MCF 10A (cell line): Measurements from ENCODE around the gene MFF. TPM values are rescaled to one million over a fixed set of nuclear protein-coding genes. Genes with fewer than 3 reads are reported as not detected.

Experiments used
- BruUV-seq: library from RNA; stranded (reverse); fragments of 400-500 nt; replicated peaks from 2 replicates; lab custom pipeline; 2021; lab: Mats Ljungman, UMichigan
- CTCF ChIA-PET: fragments of 300-600 bp; sonication (Branson Sonifier 250); formaldehyde crosslinking; extraction: SDS; loops from one replicate; lab custom pipeline; 2021; ENCODE audit warnings: antibody characterized with exemption, inconsistent platforms; lab: Yijun Ruan, JAX
- POLR2A ChIA-PET: fragments of 300-600, 350-650 bp; sonication (Branson Sonifier 250); formaldehyde crosslinking; extraction: SDS; loops from one replicate; lab custom pipeline; 2020; ENCODE audit warnings: antibody characterized with exemption, inconsistent platforms; lab: Yijun Ruan, JAX
- DNase-seq: peaks from one replicate; pipeline ENCODE4 v3.0.0-alpha.2; 2018; ENCODE audit not compliant: unreplicated experiment
- H3K27ac Mint-ChIP-seq: one replicate; pipeline ENCODE4 v1.8.0; 2022; ENCODE audit warnings: mild to moderate bottlenecking, low read depth, mixed read lengths; ENCODE audit not compliant: unreplicated experiment
- H3K27me3 Mint-ChIP-seq: one replicate; pipeline ENCODE4 v1.8.0; 2022; ENCODE audit warnings: mixed read lengths; ENCODE audit not compliant: insufficient read depth, unreplicated experiment
- H3K36me3 Mint-ChIP-seq: one replicate; pipeline ENCODE4 v1.8.0; 2022; ENCODE audit warnings: mild to moderate bottlenecking, moderate library complexity, mixed read lengths; ENCODE audit not compliant: insufficient read depth, unreplicated experiment
- H3K4me1 Mint-ChIP-seq: one replicate; pipeline ENCODE4 v1.8.0; 2022; ENCODE audit warnings: mixed read lengths; ENCODE audit not compliant: insufficient read depth, unreplicated experiment
- H3K4me3 Mint-ChIP-seq: one replicate; pipeline ENCODE4 v1.8.0; 2022; ENCODE audit warnings: mild to moderate bottlenecking, moderate library complexity, mixed read lengths; ENCODE audit not compliant: unreplicated experiment
- H3K9me3 Mint-ChIP-seq: one replicate; pipeline ENCODE4 v1.8.0; 2022; ENCODE audit warnings: mixed read lengths; ENCODE audit not compliant: unreplicated experiment
- intact Hi-C: fragments of 100-400 bp; cut with micrococcal nuclease; formaldehyde crosslinking; loops from 2 replicates; pipeline ENCODE4 v1.14.1; 2022
- total RNA-seq: library from RNA; stranded (reverse); gene quantifications from 2 replicates; pipeline ENCODE4 v1.2.3, GENCODE V29; 2022
- TF ChIP-seq, protein P1 (sequence below): fragments of 200-600 bp; IDR thresholded peaks from one replicate; pipeline ENCODE4 v1.8.0; 2022; ENCODE audit warnings: antibody characterized with exemption, mild to moderate bottlenecking; ENCODE audit not compliant: unreplicated experiment

Gene MFF
- total RNA-seq, 1 experiment from 2014 or later, result 81.2 TPM

DNA sequence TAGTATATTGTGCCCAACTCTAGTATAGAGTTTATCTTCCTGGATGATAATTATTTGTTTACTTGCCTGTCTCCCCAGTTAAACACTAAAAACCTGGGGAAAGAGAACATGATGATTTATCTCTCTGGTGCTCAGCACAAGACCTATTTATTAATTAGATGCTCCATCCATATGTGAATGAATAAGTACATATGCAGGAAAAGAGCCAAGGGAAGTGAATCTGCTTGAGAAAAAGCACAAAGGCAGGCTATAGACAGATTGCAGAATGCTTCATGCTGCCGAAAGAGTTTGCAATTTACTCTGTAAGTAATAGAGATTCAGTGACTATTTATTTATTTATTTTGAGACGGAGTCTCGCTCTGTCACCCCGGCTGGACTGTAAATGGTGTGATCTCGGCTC is 37.3 kb upstream of the MFF start:
- ChIA-PET CTCF (interaction anchor here (0.6 kb wide), 1 partner anchor 10 kb away, joined by 3 read pairs; no protein-coding TSS in a partner anchor), POLR2A (interaction anchor here (1.1 kb wide), 1 partner anchor 22 kb away, joined by 4 read pairs; no protein-coding TSS in a partner anchor)
- intact Hi-C loops, result no loop called here
- Mint-ChIP-seq H3K4me1 (no peaks in the 10 kb centered on the region), H3K36me3 (no peaks in the 10 kb centered on the region), H3K27ac (no peak overlapping the region), H3K4me3 (no peak overlapping the region), H3K27me3 (no peaks in the 10 kb centered on the region), H3K9me3 (no peaks in the 10 kb centered on the region)
- TF ChIP-seq, protein P1, sequence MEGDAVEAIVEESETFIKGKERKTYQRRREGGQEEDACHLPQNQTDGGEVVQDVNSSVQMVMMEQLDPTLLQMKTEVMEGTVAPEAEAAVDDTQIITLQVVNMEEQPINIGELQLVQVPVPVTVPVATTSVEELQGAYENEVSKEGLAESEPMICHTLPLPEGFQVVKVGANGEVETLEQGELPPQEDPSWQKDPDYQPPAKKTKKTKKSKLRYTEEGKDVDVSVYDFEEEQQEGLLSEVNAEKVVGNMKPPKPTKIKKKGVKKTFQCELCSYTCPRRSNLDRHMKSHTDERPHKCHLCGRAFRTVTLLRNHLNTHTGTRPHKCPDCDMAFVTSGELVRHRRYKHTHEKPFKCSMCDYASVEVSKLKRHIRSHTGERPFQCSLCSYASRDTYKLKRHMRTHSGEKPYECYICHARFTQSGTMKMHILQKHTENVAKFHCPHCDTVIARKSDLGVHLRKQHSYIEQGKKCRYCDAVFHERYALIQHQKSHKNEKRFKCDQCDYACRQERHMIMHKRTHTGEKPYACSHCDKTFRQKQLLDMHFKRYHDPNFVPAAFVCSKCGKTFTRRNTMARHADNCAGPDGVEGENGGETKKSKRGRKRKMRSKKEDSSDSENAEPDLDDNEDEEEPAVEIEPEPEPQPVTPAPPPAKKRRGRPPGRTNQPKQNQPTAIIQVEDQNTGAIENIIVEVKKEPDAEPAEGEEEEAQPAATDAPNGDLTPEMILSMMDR, result no peak
- no TSS peak for BruUV-seq
- no peak for DNase-seq

DNA sequence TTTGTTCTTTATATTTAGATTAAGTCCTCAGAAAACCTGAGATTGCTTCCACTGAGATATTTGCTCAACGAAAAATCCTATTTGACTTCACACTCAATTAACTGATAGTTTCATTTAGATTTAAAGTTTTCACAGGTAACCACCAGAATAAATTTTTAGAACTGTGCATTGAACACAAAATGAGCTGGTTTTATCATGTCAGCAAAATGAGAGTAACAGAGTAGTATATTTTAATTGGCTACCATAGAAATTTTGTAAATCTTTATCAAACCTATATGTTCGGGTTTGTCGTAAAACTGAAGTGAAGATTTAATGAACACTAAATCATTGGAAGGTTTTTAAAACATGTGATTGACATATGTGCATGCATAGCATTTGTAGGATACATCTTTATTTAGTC is 32.7 kb upstream of the MFF start:
- Mint-ChIP-seq H3K27ac (no peak overlapping the region), H3K4me1 (no peaks in the 10 kb centered on the region), H3K4me3 (no peak overlapping the region), H3K36me3 (no peaks in the 10 kb centered on the region), H3K27me3 (no peaks in the 10 kb centered on the region), H3K9me3 (no peaks in the 10 kb centered on the region)
- POLR2A ChIA-PET, result interaction anchor here (0.6 kb wide), 1 partner anchor 17 kb away, joined by 3 read pairs; no protein-coding TSS in a partner anchor
- TF ChIP-seq, protein P1, result no peak
- CTCF ChIA-PET, result interaction anchor here (0.7 to 1.0 kb wide), 2 partner anchors 10 to 16 kb away, joined by 3 read pairs; no protein-coding TSS in a partner anchor
- no peak for DNase-seq
- BruUV-seq, result no TSS peak
- intact Hi-C loops, result no loop called here

DNA sequence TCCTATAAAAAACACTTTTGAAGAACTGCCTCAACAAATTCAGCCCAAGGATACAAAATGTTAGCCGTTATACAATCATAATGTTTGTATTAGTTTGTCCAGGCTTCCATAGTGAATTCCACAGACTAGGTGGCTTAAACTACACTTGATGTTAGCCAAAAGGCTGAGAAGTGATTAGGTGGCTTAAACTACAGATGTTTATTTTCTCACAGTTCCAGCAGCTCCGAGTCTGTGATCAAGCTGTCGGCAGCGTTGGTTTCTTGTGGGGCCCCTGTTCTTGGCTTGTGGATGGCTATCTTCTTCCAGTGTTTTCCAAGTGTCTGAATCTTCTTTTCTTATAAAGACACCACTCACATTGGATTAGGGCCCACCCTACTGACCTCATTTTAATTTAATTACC is 31.5 kb upstream of the MFF start:
- H3K9me3 Mint-ChIP-seq, result no peaks in the 10 kb centered on the region
- no peaks in the 10 kb centered on the region for H3K36me3 Mint-ChIP-seq
- no peak overlapping the region for H3K27ac Mint-ChIP-seq
- H3K4me3 Mint-ChIP-seq, result no peak overlapping the region
- no peaks in the 10 kb centered on the region for H3K27me3 Mint-ChIP-seq
- no peaks in the 10 kb centered on the region for H3K4me1 Mint-ChIP-seq
- no peak for DNase-seq
- TF ChIP-seq, protein P1, result no peak
- POLR2A ChIA-PET, result no interaction called here
- no TSS peak for BruUV-seq
- CTCF ChIA-PET, result no interaction called here
- intact Hi-C loops, result no loop called here

DNA sequence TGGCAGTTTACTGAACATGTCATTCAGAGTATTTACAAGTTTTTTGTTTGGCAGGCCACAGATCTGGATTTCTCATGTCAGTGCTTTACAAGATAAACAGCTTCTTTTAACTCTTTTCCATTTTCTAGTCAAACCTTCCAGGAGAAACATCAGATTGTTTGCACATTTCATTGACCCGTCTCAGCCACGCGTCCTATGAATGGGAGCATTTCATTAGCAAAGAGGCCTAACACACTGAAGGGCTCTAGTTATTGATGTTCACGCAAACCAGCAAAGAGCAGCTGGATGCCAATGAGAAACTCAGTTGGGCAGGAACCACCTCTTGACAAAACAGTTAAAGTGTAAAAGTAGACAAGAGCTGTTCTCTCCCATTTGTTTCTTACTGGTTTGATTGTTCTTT is 29.2 kb upstream of the MFF start:
- no peaks in the 10 kb centered on the region for H3K4me1 Mint-ChIP-seq
- H3K27me3 Mint-ChIP-seq, result no peaks in the 10 kb centered on the region
- CTCF ChIA-PET, result no interaction called here
- H3K9me3 Mint-ChIP-seq, result no peaks in the 10 kb centered on the region
- no TSS peak for BruUV-seq
- intact Hi-C loops, result no loop called here
- no peak overlapping the region for H3K4me3 Mint-ChIP-seq
- TF ChIP-seq, protein P1, result no peak
- H3K27ac Mint-ChIP-seq, result no peak overlapping the region
- no peaks in the 10 kb centered on the region for H3K36me3 Mint-ChIP-seq
- POLR2A ChIA-PET, result interaction anchor here (0.6 to 0.7 kb wide), 2 partner anchors 9 to 795 kb away, joined by 3 to 4 read pairs; no protein-coding TSS in a partner anchor
- DNase-seq, result no peak
